Stimulated activated naive CD8-positive, alpha-beta T cell treated with anti-CD3 and anti-CD28 coated beads, Interleukin-15, Interleukin-2, amounts not matched to agents 100 ng/mL and 50 ng/mL, for 24 hours (primary cell): ENCODE results near the gene NPAS3.

Source experiments
- H3K27ac Mint-ChIP-seq: one replicate; pipeline ENCODE4 v1.8.0; 2021; ENCODE audit warnings: mild to moderate bottlenecking, mixed read lengths
- H3K27me3 Mint-ChIP-seq: one replicate; pipeline ENCODE4 v1.8.0; 2021; ENCODE audit warnings: mixed read lengths
- H3K36me3 Mint-ChIP-seq: one replicate; pipeline ENCODE4 v1.8.0; 2021; ENCODE audit warnings: low read depth, mixed read lengths
- H3K4me1 Mint-ChIP-seq: one replicate; pipeline ENCODE4 v1.8.0; 2021; ENCODE audit warnings: low read depth, mixed read lengths
- H3K4me3 Mint-ChIP-seq: one replicate; pipeline ENCODE4 v1.8.0; 2021; ENCODE audit warnings: mild to moderate bottlenecking, mixed read lengths
- H3K9me3 Mint-ChIP-seq: one replicate; pipeline ENCODE4 v1.8.0; 2021; ENCODE audit warnings: mixed read lengths

Gene NPAS3

DNA sequence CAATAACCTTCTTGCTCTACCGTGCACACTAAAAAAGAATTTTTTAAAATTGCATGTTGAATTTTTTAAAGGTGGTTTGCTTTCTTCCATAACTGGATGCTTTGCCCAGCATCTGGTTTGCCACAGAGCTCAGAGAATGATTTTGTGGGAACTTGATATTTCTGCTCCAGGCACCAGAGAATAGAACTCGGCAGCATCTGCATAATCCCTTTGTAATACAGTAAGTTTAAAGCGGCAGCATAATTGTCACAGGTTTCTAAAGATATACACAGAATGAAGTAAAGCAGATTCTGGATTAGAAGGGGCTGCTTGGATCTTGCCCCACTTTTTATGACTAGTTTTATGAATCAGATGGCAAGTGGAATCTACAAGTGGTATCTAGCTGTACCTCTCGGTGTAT is 352.0 kb downstream of the NPAS3 start:
- no peaks in the 10 kb centered on the region for H3K27me3 Mint-ChIP-seq
- H3K27ac Mint-ChIP-seq: no peak overlapping the region
- H3K4me1 Mint-ChIP-seq: no peaks in the 10 kb centered on the region

DNA sequence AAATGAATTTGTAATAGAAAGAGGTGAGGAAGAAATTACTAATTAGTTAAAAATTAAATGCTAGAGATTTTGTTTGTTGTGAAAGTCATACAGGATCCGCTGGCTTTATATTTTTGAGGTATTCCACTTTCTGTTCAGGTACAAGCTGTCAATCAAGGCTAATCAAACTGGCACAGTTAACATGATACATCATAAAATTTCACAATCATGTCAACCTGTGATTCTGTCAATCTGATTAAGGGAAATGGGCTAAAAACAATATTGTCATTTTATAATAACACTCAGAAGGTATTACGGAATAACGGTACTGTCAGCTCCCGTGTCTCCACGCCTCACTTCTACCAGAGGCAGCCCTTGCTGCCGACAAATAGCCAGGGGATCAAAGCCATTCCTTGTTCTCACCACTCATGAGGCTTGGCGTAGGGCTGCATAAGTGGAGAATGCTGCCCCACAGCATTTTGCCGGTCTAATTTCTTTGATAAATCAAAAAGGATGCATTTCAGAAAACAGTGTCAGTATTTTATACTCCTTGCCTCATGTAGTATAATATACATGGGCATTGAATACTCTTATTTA is 352.9 kb downstream of the NPAS3 start:
- Mint-ChIP-seq H3K4me3 (no peak overlapping the region), H3K4me1 (no peaks in the 10 kb centered on the region), H3K36me3 (no peaks in the 10 kb centered on the region)

More for the DNA sequence above, 352.0 kb downstream of the NPAS3 start:
- H3K9me3 Mint-ChIP-seq: peaks cover 5% of the 10 kb centered on the region
- no peaks in the 10 kb centered on the region for H3K36me3 Mint-ChIP-seq
- no peak overlapping the region for H3K4me3 Mint-ChIP-seq

DNA sequence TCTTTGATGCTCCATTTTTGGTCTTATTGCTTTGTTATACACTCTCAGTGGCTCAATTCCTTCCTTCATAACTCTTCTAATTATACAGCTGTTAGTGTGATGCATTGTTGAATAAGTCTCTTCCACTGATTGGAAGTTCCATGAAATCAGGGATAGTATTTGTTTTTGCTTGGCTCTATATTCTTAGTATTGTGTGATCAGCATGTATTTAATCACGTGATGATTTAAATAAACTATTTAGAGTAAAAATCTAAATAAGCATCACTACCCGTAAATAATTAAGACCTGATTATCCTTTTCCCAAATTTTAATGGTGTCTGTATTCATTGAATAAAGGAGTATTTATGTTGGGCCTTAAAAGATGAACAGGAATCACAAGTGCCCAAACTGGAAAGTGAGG is 355.7 kb downstream of the NPAS3 start:
- Mint-ChIP-seq H3K4me1 (no peaks in the 10 kb centered on the region), H3K27ac (no peak overlapping the region), H3K36me3 (no peaks in the 10 kb centered on the region), H3K9me3 (peaks cover 3% of the 10 kb centered on the region), H3K4me3 (no peak overlapping the region), H3K27me3 (no peaks in the 10 kb centered on the region)

More for the DNA sequence above, 352.9 kb downstream of the NPAS3 start:
- Mint-ChIP-seq H3K27ac (no peak overlapping the region), H3K9me3 (peaks cover 5% of the 10 kb centered on the region), H3K27me3 (no peaks in the 10 kb centered on the region)

DNA sequence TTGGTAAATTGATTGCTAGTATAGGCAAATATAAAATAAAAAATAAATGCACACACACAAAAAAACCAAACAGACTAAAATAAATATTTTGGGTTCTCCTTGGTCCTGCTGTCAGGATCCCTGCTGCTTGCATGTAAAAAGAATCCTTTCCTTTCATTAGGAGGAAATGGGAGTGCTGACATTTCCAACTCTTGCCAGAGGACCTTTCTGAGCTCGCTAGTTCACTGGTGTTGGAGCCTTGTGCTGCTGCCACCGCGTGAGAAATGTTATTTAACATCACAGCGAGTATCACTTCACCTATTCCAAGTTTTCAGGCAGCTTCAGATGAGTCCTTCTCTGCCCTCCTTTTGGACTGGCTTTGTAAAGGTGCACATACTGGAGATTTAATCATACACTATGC is 358.9 kb downstream of the NPAS3 start:
- Mint-ChIP-seq H3K27me3 (no peaks in the 10 kb centered on the region), H3K36me3 (no peaks in the 10 kb centered on the region), H3K4me3 (no peak overlapping the region), H3K4me1 (no peaks in the 10 kb centered on the region), H3K9me3 (peaks cover 6% of the 10 kb centered on the region), H3K27ac (no peak overlapping the region)

DNA sequence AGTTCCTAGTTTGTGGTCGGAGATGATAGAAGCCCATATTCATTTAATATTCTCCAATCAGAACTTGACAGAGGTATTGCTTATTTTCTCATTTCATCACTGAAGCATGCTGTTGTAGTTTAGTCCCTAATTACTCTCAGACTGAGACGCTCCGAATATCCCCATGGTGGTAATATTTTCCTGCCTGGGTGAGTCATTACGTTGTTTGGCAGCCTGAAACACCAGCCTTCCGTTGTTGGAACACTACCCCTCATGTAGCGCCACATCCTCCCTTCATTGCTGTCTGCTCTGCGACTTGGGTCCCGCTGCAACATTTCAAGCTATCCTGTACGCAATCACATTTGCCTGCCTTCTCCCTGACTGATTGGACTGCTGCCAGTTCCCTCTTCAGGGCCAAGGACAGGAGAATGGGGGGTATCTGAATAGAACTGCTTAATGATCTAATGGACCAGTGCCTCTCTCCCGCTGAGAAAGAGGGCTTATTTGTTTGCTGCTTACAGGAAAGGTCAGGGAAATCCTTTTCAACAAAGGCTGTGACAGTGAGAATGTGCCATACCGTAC is 369.1 kb downstream of the NPAS3 start:
- no peaks in the 10 kb centered on the region for H3K27me3 Mint-ChIP-seq
- no peak overlapping the region for H3K27ac Mint-ChIP-seq
- H3K9me3 Mint-ChIP-seq: no peaks in the 10 kb centered on the region
- H3K4me3 Mint-ChIP-seq: no peak overlapping the region
- H3K4me1 Mint-ChIP-seq: no peaks in the 10 kb centered on the region
- H3K36me3 Mint-ChIP-seq: no peaks in the 10 kb centered on the region

DNA sequence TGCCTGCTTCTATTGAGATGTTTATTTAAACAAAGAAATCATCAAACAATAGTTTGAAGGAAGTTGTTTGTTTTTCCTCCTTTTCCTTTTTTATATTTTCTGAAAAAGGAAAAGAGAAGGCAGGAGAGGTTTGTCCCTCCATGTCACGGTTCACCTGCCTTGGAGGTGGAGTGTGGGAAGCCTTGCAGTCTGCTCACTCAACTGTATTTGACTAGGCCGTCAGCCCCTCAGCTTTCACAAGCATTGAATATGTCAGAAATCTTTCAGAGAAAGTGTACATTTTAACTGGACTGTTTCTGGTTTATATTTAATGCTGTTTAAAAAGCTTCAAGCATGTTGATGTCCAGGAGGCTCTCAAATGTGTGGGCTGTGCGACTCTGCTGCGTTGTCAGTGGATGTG is 370.4 kb downstream of the NPAS3 start:
- H3K27me3 Mint-ChIP-seq: no peaks in the 10 kb centered on the region
- H3K9me3 Mint-ChIP-seq: no peaks in the 10 kb centered on the region
- H3K36me3 Mint-ChIP-seq: no peaks in the 10 kb centered on the region
- no peak overlapping the region for H3K4me3 Mint-ChIP-seq
- H3K27ac Mint-ChIP-seq: no peak overlapping the region
- H3K4me1 Mint-ChIP-seq: no peaks in the 10 kb centered on the region

DNA sequence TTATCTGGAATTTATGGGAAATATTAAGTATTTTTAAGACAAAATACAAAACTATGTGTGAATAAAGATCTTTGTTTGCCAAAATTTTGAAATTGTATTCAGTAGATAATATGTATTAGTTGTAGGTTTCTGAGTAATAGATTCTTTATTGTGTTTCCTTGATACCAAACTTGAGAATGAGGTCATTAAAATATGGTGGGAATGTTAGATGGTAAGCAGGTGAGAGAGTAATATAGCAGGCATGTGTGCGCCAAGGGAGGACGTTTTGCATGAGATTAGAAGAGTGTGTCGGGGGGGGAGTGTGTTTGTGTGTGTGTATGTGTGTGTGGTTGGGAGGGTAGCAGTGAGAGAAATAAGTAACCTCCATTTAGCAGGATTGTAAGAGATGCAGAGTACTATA is 376.5 kb downstream of the NPAS3 start:
- H3K27me3 Mint-ChIP-seq: no peaks in the 10 kb centered on the region
- H3K4me1 Mint-ChIP-seq: no peaks in the 10 kb centered on the region
- no peaks in the 10 kb centered on the region for H3K36me3 Mint-ChIP-seq
- peaks cover 10% of the 10 kb centered on the region for H3K9me3 Mint-ChIP-seq
- H3K27ac Mint-ChIP-seq: no peak overlapping the region
- H3K4me3 Mint-ChIP-seq: no peak overlapping the region

DNA sequence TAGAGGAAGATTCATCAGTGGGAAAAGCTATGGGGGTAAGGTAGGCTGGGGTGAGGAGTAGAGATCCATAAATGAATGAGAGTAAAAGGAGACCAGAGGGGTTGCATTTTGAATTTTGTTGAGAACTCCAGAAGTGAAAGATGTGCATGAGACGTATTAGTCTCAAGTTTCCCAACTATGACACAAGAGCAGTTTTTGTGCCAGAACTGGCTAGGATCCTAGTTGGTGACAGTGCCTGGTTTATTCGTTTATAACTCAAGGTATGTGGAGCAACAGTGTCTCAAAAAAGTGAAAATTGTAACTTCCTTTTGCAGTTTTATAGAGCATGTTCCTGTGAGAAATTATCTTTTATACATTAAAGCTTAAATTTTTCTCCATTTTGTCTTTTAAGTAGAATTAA is 377.0 kb downstream of the NPAS3 start:
- H3K36me3 Mint-ChIP-seq: no peaks in the 10 kb centered on the region
- H3K27me3 Mint-ChIP-seq: no peaks in the 10 kb centered on the region
- H3K4me3 Mint-ChIP-seq: no peak overlapping the region
- peaks cover 10% of the 10 kb centered on the region for H3K9me3 Mint-ChIP-seq
- no peaks in the 10 kb centered on the region for H3K4me1 Mint-ChIP-seq
- no peak overlapping the region for H3K27ac Mint-ChIP-seq

DNA sequence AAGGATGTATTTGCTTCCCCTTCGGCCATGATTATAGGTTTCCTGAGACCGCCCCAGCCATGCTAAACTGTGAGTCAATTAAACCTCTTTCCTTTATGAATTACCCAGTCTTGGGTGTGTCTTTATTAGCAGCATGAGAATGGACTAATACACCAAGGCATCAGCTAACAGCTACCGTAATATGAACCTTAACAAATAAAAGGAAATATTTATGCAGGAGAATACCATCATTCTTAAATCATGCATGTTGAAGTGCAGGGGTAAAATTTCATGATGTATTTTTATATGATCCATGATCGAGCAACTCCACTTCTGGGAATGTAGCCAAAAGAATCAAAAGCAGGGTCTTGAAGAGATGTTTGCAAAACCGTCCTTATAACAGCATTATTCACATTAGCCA is 379.0 kb downstream of the NPAS3 start:
- Mint-ChIP-seq H3K9me3 (peaks cover 10% of the 10 kb centered on the region), H3K4me1 (no peaks in the 10 kb centered on the region), H3K27me3 (no peaks in the 10 kb centered on the region), H3K4me3 (no peak overlapping the region), H3K36me3 (no peaks in the 10 kb centered on the region), H3K27ac (no peak overlapping the region)

DNA sequence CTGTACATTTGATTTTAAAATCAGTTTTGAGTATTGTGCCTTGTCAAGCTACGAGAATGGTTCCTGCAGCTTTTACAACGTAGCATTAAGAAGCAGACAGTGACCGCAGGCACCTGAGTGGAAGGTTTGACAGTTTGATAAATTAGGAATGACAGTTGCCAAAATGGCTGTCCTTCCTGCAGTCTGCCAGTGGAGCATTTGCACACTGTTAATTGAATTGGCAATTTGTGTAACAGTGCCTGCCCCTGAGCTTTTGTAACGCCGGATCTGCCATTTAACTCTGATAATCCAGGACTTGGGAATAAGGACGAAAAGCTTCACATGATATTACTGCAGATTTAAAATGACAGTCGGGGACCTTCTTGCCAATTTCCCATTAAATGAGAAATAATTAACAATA is 385.3 kb downstream of the NPAS3 start:
- Mint-ChIP-seq H3K9me3 (peaks cover 6% of the 10 kb centered on the region), H3K36me3 (no peaks in the 10 kb centered on the region), H3K27ac (no peak overlapping the region), H3K27me3 (no peaks in the 10 kb centered on the region), H3K4me1 (no peaks in the 10 kb centered on the region), H3K4me3 (no peak overlapping the region)

DNA sequence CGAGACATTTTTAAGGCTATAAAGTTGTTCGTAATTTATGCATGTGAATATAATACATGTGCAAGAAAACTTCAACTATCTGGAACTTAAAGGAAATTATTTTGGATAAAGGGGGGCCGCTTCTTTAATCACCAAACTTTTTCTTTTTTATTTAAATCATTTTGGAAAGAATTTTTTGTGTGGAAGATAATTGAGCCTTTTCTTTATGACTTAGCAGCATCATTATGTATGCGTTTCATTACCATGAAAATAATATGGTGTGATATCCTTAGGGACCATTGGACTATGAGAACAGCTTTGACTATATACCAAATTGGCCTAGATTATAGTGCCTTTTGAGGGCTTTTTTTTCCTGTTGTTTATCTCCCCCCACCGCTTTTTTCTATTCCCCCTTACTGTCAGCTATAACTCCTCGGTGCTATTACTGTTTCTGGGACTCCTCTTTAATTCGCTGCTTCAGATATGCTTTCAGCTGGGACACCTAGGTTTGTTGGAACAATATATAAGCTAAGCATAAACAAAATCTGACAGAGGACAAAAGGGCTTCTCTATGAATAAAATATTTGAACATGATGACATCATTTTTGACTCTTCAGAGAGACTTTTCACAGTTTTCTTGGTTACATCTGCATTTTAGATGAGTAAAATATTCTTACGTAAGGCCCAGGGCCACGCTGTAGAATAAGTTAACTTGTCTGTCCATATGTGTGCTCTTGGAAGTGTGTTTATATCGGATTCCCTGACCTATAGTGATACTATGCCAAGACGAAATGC is 392.7 kb downstream of the NPAS3 start:
- H3K27ac Mint-ChIP-seq: no peak overlapping the region
- no peaks in the 10 kb centered on the region for H3K27me3 Mint-ChIP-seq
- no peaks in the 10 kb centered on the region for H3K4me1 Mint-ChIP-seq
- peaks cover 5% of the 10 kb centered on the region for H3K9me3 Mint-ChIP-seq
- H3K4me3 Mint-ChIP-seq: no peak overlapping the region
- H3K36me3 Mint-ChIP-seq: no peaks in the 10 kb centered on the region

DNA sequence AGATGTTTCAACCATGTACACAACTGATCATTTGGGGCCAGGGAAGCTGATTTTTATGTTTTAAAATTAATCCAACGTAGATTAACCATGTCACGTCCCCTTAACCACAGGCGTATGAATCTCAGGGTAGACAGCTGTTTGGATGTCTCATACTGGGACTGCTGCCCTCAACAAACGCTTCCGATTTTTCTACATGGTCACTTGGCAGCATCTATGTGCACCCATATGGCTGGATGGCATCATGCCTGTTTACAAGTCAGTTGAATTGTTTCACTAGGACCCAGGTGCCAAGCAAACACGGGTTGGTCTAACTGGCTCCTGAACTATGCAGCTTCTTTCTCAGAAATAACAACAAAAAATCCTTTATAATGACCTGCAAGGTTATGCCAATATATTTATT is 393.8 kb downstream of the NPAS3 start:
- Mint-ChIP-seq H3K36me3 (no peaks in the 10 kb centered on the region), H3K4me3 (no peak overlapping the region), H3K4me1 (no peaks in the 10 kb centered on the region), H3K9me3 (peaks cover 2% of the 10 kb centered on the region), H3K27ac (no peak overlapping the region), H3K27me3 (no peaks in the 10 kb centered on the region)

DNA sequence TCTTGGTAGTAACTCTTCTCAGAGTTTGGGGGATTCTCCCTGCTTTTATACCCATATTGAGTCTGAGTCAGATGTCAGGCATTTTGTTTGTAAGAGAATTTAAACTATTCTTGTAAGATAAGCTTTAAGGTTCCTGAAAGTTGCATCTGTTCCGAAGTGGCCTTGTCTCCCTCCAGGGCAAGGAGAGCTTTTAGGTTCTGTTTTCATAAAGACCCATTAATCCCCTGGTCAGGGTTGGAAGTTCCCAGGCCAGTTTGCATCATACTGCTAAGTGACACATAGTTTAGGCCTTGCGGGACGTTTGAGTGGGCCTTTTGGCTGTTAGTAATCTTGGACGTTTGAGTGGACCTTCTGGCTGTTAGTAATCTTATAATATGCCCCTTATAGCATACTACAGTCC is 396.7 kb downstream of the NPAS3 start:
- Mint-ChIP-seq H3K4me3 (no peak overlapping the region), H3K36me3 (no peaks in the 10 kb centered on the region), H3K9me3 (peaks cover 4% of the 10 kb centered on the region), H3K27me3 (no peaks in the 10 kb centered on the region), H3K4me1 (no peaks in the 10 kb centered on the region), H3K27ac (no peak overlapping the region)

DNA sequence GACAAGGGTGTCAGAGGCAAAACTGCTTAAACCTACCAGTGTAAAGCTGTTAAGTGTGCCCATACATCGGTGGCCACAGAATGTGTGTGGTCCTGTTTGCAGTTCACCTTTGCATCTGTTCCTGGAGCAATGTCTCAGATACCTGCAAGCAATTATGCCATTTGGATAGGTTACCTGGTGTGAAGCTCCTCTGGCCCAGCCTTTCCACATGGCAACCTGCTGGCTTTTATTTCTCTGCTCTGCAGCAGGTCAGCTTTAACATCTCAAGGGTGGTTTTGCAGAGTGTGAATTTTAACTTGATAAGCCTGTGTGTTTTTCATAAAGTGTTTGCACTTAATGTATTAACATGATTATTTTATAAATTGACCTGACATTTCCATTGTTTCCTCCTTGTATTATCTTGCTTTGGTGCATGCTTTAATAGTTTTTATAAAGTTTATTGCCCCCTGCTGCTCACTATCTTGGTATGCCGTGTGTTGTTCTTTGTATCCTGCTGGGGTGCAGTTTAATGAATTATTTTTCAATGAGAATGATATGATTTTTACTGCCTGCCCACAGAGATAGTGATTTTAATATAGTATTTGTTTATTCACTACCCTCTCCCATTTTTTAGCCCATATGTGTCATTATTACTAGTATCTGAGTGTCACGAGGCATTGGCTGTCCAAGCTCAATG is 403.8 kb downstream of the NPAS3 start:
- Mint-ChIP-seq H3K36me3 (no peaks in the 10 kb centered on the region), H3K27me3 (no peaks in the 10 kb centered on the region), H3K9me3 (peaks cover 4% of the 10 kb centered on the region), H3K4me1 (no peaks in the 10 kb centered on the region), H3K4me3 (no peak overlapping the region), H3K27ac (no peak overlapping the region)

DNA sequence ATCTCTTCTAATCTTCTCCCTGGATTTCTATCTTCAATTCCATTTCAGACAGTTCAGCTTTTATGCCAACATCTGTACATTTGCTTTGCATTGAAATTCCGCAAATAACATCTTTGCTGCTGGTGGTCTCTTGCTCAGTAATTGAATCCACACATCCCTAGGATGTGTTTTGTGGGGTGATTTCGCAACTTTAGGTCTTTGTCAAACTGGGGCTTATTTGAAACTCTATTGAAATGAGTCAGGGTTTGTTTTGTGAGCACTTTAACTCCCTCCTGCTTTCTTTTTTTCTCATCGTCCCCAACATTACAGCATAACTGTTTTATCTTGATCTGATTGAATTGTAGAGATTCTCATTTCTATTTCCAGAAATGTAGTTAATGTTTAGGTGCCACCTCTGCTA is 404.3 kb downstream of the NPAS3 start:
- Mint-ChIP-seq H3K4me3 (no peak overlapping the region), H3K27me3 (no peaks in the 10 kb centered on the region), H3K9me3 (peaks cover 3% of the 10 kb centered on the region), H3K4me1 (no peaks in the 10 kb centered on the region), H3K36me3 (no peaks in the 10 kb centered on the region), H3K27ac (no peak overlapping the region)
